Skin epidermis (tissue), 12 donors: ENCODE results near the gene TMEM132A.

ENCODE experiments used
- H3K27ac ChIP-seq, 21 experiments: fragments of 200-600 bp; sonication (generic) in 11 of 21; one replicate each; pipeline ENCODE4 v1.5.0; 2020; ENCODE audit warnings: mild to moderate bottlenecking in 3 of 21, inconsistent platforms in 2 of 21, moderate library complexity in 2 of 21
- H3K4me3 ChIP-seq, 7 experiments: fragments of 200-600 bp; sonication (generic) in 2 of 7; one replicate each; pipeline ENCODE4 v1.5.0; 2020; ENCODE audit warnings: inconsistent platforms in 2 of 7, mild to moderate bottlenecking in 2 of 7, moderate library complexity in 1 of 7

The TMEM132A gene

DNA sequence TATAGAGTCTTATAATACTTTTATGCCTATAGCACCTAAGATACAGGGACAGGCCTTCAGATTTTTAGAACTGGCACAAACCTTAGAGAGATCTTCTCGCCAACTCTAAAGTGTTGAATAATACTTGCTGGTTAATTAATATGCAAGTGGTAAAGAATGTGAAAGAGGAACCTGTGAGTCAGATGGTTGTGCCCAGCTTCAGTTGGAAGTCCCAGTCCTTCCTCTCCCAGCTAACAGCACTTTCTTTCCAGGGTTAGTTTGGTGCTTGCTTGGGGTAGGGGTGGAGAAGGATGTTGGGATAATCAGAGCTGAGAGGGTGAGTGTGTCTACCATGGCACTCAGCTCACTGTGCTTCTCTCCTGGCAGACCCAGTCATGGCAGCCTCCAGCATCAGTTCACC lies 4.9 kb upstream of the TMEM132A start:
- Histone ChIP-seq H3K4me3 (no peak overlapping the region), H3K27ac (no peak overlapping the region)

DNA sequence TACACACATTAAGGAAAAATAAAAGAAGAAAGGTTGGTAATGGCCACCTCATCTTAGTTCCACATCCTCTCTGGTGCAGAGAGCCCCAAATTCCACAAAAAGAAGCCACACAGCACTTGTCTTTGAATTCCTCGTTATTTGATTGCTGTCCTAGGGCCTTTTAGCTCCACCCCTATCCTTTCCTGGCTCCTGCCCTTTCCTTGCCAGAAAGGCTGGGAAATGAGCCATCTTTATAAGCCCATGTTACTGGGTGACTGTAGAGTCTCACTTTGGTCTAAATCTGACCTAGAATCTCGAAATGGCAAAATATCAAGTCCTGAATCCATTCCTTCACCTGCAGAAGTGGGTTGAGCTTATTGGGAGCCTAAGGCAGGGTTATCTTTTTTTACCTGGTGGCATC lies 4.3 kb upstream of the TMEM132A start:
- Histone ChIP-seq H3K27ac (no peak overlapping the region), H3K4me3 (no peak overlapping the region)

DNA sequence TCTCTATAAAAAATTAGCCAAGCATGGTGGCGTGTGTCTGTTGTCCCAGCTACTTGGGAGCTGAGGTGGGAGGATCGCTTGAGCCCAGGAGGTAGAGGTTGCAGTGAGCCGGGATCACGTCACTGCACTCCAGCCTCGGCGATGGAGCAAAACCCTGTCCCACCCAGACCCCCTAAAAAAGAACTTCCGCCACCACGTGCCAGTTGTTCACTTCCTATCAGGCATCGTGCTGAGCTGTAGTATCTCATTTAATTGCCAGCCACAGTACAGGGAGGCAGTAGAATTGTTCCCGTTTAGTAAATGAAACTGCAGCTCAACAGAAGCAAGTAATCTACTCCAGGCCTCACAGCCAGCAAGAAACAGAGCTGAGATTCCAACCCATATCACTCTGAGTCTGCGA lies 3.0 kb upstream of the TMEM132A start:
- H3K4me3 ChIP-seq, result no peak overlapping the region
- no peak overlapping the region for H3K27ac ChIP-seq

DNA sequence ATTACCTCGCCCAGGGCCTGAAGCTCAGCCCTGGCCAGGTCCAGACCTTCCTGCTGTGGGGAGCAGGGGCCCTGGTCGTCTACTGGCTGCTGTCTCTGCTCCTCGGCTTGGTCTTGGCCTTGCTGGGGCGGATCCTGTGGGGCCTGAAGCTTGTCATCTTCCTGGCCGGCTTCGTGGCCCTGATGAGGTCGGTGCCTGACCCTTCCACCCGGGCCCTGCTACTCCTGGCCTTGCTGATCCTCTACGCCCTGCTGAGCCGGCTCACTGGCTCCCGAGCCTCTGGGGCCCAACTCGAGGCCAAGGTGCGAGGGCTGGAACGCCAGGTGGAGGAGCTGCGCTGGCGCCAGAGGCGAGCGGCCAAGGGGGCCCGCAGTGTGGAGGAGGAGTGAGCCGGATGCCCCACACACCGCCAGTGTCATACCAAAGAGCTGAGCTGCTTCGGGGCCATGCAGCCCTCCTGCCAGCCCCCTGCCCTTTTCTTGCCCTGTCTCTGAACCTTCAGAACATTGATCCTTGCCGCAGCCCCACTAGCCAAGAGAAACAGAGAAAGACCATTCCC lies 2.4 kb upstream of the TMEM132A start:
- H3K27ac ChIP-seq, result no peak overlapping the region
- no peak overlapping the region for H3K4me3 ChIP-seq

DNA sequence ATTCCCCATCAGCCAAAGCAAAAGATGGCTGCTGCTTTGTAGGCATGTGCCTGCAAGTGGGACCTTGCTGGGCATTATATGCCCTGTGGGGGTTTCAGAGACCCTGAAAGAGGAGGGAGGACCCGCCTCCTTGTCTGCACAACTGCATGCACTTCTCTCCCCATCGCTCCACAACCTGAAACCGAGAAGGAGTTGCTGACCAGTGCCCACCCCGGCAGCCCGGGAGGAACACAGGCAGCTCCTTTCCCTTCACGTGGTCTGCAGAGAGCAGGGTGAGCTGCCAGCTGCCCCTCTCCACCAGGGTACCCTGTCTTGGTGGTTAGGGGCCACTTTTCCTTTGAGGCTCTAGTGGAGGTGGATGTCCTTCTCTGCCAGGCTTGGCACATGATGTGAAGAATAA lies 1.4 kb upstream of the TMEM132A start:
- H3K27ac ChIP-seq, result no peak overlapping the region
- H3K4me3 ChIP-seq, result no peak overlapping the region

DNA sequence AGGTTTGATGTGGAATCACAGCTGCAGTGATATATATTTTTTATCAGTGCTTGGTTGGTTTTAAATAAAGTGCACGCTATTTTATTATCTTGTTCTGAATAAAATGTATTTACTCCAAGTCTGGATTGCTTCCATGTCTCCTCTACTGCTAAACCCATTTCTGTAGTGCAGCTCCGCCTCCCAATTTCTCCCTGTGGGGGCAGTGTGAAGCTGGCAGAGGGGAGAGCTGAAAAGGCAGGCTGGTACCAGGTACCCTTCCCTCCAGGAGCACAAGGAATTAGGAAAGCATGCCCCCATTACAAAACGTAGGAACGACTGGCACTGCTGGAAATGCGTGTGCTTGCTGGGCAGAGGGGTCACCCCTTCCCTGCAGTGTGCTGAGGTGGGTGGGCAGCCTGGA lies 934 bp upstream of the TMEM132A start:
- H3K27ac ChIP-seq, result no peak overlapping the region
- H3K4me3 ChIP-seq, result no peak overlapping the region

DNA sequence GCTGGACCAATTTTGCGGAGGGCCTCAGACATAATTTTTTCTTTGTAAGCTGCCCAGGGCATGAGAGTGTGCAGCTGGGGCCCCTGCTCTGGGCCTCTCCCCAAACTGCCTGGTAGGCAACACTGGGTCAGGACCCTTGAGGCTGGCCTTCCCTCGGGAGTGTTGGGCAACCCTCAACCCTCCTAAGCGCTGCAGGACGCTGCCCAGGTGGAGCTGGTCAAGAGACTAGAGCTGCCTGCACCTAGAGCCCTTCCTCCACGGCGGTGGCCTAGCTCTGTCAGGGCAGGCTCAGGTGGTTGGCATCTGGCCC lies 505 bp upstream of the TMEM132A start:
- peak overlapping the region in 1 of 21 experiments; percentile 88 for H3K27ac ChIP-seq
- peak overlapping the region in 4 of 7 experiments; percentile 48 to 76 (median 68) for H3K4me3 ChIP-seq

DNA sequence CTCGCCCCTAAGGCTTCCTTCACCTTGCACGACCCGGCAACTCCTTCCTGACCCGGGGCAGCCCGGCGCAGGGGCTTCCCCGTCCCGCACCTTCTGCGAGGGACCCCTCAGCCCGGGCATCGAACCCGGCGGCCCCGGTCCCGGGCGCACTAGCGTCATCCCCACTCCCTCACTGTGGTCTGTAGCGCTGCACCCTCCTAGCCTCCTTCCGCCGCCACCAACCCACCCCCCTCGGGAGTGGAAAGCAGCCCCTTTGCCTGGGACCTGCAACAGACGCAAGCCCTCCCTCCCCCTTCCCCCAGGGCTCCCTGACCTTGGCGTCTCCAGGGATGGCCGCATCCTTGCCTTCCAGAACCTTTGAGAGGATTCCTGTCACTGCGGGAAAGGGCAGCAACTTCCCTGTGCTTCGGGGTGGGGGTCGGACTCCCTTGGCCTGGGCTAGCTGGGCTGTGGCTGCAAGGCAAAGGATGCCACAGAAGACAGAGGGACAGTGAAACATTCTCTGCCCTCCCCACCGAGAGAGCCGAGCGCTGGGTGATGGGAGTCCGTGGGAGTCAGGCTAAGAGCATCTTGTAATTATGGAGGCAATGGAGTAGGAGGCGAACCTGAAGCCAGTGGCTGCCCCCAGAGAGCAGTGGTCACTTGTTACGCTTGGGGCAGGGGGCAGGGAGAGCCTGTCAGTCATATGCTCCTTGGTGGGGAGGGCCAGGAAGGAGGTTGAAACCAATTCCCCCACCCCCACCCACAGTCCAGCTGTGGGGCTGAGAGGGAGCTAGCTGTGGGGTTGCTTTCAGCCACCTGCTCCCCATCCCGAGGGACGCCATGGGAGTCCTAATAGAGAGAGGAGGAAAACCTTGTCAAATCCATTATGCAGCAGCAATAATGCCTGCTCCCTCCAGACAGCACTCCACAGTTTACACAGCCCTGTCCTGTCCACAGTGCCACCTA lies 920 bp downstream of the TMEM132A start:
- H3K27ac ChIP-seq, result peak overlapping the region in 10 of 21 experiments; percentile 10 to 88 (median 63)

DNA sequence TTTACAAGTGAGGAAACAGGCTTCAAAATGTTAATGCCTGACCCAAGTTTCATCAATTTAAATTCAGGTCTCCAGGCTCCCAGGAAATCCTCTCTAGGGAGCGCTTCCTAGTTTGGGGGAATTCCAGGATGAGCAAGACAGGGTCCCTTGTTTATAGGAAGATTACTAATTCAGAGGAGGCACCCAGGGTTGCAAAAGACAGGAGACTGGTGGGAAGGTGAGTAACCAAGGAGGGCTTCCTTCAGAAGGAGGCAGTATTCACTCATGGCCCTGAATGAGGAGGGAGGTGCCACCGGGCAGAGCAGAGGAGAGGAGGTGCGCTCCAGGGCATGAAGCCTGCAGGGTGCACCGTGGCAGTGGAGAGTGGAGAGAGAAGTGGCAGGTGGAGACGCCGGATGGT lies 1.6 kb downstream of the TMEM132A start:
- Histone ChIP-seq H3K27ac (no peak overlapping the region), H3K4me3 (peak overlapping the region in 1 of 7 experiments; percentile 76)

More for the DNA sequence above, 920 bp downstream of the TMEM132A start:
- H3K4me3 ChIP-seq, result peak overlapping the region; percentile 46 to 76 (median 65)

DNA sequence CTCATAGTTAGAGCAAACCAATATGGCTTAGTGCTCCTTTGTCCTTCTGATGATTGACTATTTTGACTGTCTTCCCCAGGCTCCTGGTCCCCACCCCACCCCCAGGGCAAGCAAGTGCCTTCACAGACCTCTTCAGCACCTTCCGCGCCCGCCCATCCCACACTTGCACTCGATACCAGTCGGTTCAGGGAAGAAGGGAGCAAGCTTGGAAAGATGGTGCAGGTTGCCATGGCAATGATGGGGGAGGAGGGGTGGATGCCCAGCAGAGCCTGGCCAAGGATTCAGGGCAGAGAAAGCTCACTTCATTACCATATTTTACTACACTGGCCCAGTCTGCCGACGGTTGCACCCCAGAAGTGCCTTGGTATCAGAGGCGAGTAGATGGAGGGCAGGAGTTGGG lies 2.2 kb downstream of the TMEM132A start:
- Histone ChIP-seq H3K27ac (no peak overlapping the region), H3K4me3 (no peak overlapping the region)

DNA sequence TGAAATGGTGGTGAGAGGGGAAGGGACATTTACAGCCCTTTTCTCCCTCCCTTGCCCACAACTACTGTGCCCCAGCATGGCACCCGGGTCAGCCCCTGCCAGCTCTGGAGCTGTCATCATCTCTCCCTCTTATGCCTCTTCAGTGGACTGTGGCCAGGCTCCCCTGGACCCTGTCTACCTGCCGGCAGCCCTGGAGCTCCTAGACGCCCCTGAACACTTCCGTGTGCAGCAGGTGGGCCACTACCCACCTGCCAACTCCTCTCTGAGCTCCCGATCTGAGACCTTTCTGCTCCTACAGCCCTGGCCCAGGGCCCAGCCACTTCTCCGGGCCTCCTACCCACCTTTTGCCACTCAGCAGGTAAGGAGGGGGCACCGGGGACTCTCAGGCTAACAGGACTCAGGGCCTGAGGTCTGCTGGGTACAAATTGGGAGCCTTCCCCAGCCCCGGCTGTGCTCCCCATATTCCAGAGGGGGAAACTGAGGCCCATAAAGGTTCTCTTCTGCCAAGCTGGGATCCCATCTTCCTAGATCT lies 2.9 kb downstream of the TMEM132A start:
- H3K4me3 ChIP-seq, result no peak overlapping the region
- H3K27ac ChIP-seq, result no peak overlapping the region

DNA sequence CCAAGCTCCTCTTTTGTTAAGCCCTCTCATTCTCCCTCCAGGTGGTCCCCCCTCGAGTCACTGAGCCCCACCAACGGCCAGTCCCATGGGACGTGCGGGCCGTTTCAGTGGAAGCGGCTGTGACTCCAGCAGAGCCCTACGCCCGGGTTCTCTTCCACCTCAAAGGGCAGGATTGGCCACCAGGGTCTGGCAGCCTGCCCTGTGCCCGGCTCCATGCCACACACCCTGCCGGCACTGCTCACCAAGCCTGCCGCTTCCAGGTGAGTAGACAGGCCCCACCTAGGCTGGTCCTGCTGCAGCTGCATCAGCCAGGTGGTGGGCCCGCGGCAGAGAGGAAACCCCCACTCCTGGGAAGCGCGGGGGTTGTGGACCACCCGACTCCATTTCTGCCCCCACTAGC lies 3.3 kb downstream of the TMEM132A start:
- H3K4me3 ChIP-seq, result no peak overlapping the region
- no peak overlapping the region for H3K27ac ChIP-seq

DNA sequence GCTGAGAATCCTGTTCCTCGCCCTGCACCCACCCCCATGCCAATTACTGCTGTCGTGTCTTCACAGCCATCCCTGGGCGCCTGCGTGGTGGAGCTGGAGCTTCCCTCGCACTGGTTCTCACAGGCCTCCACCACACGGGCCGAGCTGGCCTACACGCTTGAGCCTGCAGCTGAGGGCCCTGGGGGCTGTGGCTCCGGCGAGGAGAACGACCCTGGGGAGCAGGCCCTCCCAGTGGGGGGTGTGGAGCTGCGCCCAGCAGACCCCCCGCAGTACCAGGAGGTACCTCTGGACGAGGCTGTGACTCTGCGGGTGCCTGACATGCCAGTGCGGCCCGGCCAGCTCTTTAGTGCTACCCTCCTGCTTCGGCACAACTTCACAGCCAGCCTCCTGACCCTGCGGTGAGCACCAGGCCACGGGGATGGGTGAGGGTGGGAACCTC lies 4.3 kb downstream of the TMEM132A start:
- H3K27ac ChIP-seq, result no peak overlapping the region

DNA sequence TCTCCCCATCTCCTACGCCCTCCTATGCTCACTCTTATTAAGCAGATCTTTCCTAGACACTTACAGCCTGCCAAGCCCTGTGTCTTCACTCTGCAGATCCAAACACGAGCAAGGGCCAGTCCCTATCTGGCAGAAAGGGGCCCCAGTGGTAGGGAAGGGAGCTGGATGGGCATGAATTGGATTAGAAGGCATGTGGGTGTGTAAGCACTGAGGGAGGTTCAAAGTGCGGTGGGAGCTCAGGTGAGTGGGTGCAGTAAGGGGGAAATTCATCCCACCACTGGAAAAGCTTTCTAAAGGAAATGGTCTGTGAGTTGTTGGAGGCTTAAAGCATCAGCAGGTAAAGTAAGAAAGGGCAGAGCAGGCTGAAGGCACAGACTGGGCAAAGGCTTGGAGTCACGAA lies 5.5 kb downstream of the TMEM132A start:
- no peak overlapping the region for H3K4me3 ChIP-seq

More for the DNA sequence above, 4.3 kb downstream of the TMEM132A start:
- H3K4me3 ChIP-seq, result no peak overlapping the region

DNA sequence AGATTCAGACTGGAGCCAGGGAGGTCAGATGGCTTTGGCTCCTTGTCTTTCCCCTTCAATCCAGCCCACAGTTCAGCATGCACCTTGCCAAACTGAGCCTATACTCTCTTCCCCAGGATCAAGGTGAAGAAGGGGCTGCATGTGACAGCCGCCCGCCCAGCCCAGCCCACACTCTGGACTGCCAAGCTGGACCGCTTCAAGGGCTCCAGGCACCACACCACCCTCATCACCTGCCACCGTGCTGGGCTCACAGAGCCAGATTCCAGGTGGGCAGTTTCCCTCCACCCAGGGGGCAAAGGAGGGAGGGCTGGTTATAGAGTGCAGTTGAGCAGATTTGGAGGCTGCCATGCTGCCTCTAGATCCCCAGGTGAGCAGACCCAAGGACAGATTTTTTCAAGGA lies 6.1 kb downstream of the TMEM132A start:
- Histone ChIP-seq H3K4me3 (no peak overlapping the region), H3K27ac (no peak overlapping the region)

More for the DNA sequence above, 5.5 kb downstream of the TMEM132A start:
- H3K27ac ChIP-seq, result no peak overlapping the region

DNA sequence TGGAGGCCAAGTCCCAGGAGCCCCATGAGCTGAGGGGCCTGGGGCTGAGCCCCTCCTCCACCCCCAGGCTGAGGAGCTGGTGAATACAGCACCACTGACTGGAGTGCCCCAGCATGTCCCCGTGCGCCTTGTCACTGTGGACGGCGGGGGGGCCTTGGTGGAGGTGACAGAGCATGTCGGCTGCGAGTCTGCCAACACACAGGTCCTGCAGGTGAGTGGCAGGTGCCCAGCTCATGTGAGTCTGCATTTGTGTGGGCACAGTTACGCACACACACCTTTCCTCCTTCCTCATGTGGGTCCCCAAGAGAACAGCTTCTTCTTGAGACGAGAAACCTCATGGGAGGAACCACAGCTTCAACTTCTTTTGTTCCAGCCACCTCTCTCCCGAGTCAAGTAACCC lies 7.7 kb downstream of the TMEM132A start:
- H3K27ac ChIP-seq, result no peak overlapping the region
- no peak overlapping the region for H3K4me3 ChIP-seq

DNA sequence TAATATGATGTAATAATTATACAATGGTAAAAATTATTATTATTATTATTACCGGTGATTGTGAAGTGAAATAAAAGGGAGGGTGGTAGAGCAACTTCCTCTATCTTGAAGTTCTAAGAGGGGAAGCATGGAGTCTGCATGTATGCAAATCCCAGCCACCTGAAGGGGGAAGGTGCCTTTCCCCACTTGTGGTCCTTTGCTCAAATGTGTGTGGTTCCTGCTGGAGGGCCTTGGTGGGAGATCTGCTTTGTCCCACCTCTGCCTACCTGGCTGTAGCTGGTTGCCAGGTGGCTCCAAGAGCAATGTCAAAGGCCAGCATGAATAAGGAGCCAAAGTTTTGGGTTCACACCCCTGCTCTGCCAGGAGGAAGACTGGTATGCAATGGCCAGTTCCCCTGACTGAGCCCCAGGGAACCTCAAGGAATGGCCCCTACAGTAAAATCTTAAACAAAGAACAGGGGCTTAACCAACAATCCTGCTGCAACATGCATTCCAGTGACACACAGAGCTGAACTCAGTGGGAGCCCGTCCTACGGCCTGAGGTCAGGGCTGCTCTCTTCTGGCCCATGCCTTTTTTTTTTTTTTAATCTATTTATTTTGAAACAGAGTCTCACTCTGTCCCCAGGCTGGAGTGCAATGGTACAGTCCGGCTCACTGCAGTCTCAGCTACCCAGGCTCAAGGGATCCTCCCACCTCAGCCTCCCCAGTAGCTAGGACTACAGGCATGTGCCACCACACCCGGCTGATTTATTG lies 8.5 kb downstream of the TMEM132A start:
- no peak overlapping the region for H3K4me3 ChIP-seq
- H3K27ac ChIP-seq, result no peak overlapping the region

DNA sequence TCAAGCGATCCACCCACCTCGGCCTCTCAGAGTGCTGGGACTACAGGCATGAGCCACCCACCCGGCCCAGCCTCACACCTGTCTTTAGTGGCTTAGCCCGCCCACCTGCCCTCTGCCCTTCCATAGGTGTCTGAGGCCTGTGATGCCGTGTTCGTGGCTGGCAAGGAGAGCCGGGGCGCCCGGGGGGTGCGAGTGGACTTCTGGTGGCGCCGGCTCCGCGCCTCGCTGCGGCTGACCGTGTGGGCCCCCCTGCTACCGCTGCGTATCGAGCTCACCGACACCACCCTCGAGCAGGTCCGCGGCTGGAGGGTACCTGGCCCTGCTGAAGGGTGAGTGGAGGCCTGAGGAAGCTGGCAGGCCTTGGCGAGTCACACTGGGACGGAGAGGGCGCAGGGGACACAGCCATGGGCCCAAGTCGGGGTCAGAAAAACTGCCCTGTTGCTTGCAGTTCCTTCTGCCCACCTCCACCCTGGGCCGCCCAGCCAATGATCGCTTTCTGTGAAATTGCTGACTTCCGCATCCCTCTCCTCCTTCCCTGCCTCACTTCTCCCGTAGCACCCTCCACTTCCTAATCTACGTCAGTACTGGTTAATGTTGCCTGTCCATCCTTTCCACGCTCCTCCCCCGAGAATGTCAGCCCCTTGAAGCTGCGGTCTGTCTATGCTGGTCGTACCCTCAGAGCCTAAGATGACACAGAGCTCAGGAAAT lies 9.3 kb downstream of the TMEM132A start:
- Histone ChIP-seq H3K4me3 (no peak overlapping the region), H3K27ac (no peak overlapping the region)

DNA sequence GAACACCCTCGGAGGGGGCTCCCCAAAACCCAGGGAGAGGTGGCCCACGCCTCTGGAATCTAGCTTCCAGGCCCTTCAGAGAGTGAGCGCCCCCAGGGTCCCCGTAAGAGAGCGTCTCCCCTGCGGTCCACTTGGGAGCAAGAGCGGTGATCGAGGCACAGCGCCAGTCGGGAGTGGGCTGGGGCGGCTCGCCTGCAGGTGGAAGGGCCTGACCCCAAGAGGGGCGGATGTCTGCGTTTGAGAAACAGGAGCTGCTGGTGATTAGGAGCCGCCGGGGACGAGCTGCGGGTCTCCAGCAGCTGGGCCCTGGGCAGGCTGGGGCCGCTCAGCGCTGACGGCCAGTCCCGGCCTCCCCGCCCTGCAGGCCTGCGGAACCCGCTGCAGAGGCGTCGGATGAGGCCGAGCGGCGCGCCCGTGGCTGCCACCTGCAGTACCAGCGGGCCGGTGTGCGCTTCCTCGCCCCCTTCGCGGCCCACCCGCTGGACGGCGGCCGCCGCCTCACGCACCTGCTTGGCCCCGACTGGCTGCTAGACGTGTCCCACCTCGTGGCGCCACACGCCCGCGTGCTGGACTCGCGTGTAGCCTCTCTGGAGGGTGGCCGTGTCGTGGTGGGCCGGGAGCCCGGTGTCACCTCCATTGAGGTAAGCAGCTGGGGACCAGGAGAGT lies 10.0 kb downstream of the TMEM132A start:
- peak overlapping the region in 1 of 21 experiments; percentile 40 for H3K27ac ChIP-seq
- no peak overlapping the region for H3K4me3 ChIP-seq
